ENCODE data around the gene ZHX3. TPM values are rescaled to one million over a fixed set of nuclear protein-coding genes. Genes with fewer than 3 reads are reported as not detected.

The ZHX3 gene
- total RNA-seq, 1 donor, result 36.6 TPM

DNA sequence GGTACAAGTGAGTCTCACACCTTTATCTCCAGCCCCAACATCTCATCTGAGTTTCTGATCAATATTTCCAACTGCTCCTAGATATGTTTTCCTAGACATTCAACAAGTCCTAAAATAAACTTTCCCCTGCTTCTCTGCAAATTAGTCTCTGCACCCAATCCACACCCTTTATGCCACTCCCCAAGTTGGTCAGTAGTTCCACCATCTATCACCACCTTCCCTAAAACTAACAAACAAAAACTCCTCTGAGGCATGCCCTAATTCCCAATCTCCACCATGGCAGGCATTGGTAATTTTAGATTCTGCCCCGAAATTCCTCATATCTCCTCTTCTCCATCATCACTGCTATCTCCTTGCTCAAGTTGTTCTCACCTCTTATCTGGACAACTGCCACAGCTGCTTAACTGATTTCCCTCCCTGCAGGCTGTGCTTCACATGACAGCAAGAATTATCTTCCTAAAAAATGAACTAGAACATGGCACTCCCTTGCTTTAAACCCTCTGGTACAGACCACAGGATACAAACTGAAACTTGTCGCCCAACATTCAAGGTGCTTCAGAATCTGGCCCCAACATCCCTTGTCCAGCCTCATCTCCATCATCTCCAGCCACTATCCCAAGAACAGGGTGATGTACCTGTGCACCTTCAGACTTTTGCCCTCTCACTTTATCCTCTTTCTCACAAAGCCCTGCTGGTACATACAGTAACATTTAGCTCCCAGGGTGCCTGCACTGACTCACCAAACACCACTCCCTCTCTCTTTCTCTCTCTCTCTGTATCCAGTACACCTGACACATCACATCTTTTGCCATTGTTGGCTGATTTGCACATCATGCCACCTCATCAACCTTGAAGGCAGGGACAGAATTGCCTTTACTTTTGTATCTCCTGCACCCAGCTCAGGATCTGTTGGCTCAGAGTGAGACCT is 55.5 kb downstream of the ZHX3 start:
- H4K20me1 ChIP-seq (ENCODE audit: insufficient read depth, low read length), result peaks cover 7% of the 10 kb centered on the region

DNA sequence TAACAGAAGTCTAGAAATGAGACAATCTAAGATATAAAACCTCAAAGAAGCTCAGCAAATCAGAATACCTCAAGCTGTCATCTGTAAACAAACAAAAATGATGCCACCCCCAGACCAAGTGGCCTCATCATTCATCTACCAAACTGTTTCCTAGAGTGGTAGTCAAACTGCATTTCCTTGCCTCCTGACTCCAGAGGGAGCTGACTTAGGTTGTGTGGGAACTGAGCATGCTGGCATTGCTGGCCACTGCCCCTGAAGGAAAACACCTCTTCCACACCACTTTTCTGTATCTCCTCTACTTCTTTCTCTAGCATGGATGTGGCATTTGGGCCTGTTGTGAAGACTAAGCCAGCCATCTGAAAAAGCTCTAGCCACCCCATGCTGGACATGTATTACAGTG is 56.3 kb downstream of the ZHX3 start:
- no peak for DNase-seq (ENCODE audit: insufficient read length, low spot score, missing footprints)

More for the DNA sequence above, 55.5 kb downstream of the ZHX3 start:
- H3K79me2 ChIP-seq (ENCODE audit: insufficient read depth, low read length), result peaks cover 49% of the 10 kb centered on the region
- TF ChIP-seq, protein P1, sequence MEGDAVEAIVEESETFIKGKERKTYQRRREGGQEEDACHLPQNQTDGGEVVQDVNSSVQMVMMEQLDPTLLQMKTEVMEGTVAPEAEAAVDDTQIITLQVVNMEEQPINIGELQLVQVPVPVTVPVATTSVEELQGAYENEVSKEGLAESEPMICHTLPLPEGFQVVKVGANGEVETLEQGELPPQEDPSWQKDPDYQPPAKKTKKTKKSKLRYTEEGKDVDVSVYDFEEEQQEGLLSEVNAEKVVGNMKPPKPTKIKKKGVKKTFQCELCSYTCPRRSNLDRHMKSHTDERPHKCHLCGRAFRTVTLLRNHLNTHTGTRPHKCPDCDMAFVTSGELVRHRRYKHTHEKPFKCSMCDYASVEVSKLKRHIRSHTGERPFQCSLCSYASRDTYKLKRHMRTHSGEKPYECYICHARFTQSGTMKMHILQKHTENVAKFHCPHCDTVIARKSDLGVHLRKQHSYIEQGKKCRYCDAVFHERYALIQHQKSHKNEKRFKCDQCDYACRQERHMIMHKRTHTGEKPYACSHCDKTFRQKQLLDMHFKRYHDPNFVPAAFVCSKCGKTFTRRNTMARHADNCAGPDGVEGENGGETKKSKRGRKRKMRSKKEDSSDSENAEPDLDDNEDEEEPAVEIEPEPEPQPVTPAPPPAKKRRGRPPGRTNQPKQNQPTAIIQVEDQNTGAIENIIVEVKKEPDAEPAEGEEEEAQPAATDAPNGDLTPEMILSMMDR (IDR thresholded peaks at IDR 0.05; ENCODE audit: extremely low read depth, low read depth, low read length), result no peak
- H2AFZ ChIP-seq (ENCODE audit: low read length), result no peak overlapping the region
- H3K4me2 ChIP-seq (ENCODE audit: insufficient read depth, low read length), result no peak overlapping the region
- no peaks in the 10 kb centered on the region for H3K27me3 ChIP-seq (ENCODE audit: insufficient read depth, low read length)
- no peaks in the 10 kb centered on the region for H3K36me3 ChIP-seq (ENCODE audit: insufficient read depth, low read length)
- no peaks in the 10 kb centered on the region for H3K4me1 ChIP-seq (ENCODE audit: insufficient read depth, low read length)
- DNase-seq (ENCODE audit: insufficient read length, low spot score, missing footprints), result no peak
- no peak overlapping the region for H3K4me3 ChIP-seq (ENCODE audit: insufficient read depth, low read length)
- no peaks in the 10 kb centered on the region for H3K9me3 ChIP-seq (ENCODE audit: low read depth, low read length)
- no peak overlapping the region for H3K27ac ChIP-seq (ENCODE audit: low read depth, low read length)

DNA sequence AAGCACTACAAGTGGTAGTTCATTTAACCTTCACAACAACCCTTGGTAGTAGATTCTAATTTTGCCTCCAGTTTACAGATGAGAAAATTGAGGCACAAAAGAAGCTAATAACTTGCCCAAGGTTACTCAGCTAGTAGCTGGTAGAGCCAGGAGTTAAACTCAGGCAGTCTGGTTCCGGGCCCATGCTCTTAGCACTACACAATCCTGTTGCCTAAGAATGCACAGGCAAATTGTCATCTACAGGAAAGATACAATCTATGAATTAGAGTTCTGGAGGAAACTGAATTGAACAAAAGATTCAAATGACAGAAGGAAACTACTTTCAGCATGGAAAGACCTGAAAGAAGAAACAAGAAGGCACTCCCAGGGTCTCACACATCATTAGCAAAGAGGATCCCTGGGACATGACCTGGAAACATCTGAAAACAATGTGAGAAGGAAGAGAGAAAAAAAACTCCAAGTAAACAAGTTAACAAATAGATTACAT is 56.8 kb downstream of the ZHX3 start:
- DNase-seq (ENCODE audit: insufficient read length, low spot score, missing footprints), result no peak
- Histone ChIP-seq H3K27ac (ENCODE audit: low read depth, low read length) (no peak overlapping the region), H3K36me3 (ENCODE audit: insufficient read depth, low read length) (no peaks in the 10 kb centered on the region), H3K79me2 (ENCODE audit: insufficient read depth, low read length) (peaks cover 54% of the 10 kb centered on the region), H3K27me3 (ENCODE audit: insufficient read depth, low read length) (no peaks in the 10 kb centered on the region), H4K20me1 (ENCODE audit: insufficient read depth, low read length) (peaks cover 8% of the 10 kb centered on the region), H2AFZ (ENCODE audit: low read length) (no peak overlapping the region), H3K4me3 (ENCODE audit: insufficient read depth, low read length) (no peak overlapping the region), H3K9me3 (ENCODE audit: low read depth, low read length) (no peaks in the 10 kb centered on the region), H3K4me2 (ENCODE audit: insufficient read depth, low read length) (no peak overlapping the region), H3K4me1 (ENCODE audit: insufficient read depth, low read length) (no peaks in the 10 kb centered on the region)
- TF ChIP-seq, protein P1 (IDR thresholded peaks at IDR 0.05; ENCODE audit: extremely low read depth, low read depth, low read length), result no peak

More for the DNA sequence above, 56.3 kb downstream of the ZHX3 start:
- no peak overlapping the region for H3K27ac ChIP-seq (ENCODE audit: low read depth, low read length)
- H3K4me2 ChIP-seq (ENCODE audit: insufficient read depth, low read length), result no peak overlapping the region
- no peak overlapping the region for H2AFZ ChIP-seq (ENCODE audit: low read length)
- peaks cover 10% of the 10 kb centered on the region for H4K20me1 ChIP-seq (ENCODE audit: insufficient read depth, low read length)
- H3K36me3 ChIP-seq (ENCODE audit: insufficient read depth, low read length), result no peaks in the 10 kb centered on the region
- no peaks in the 10 kb centered on the region for H3K4me1 ChIP-seq (ENCODE audit: insufficient read depth, low read length)
- H3K79me2 ChIP-seq (ENCODE audit: insufficient read depth, low read length), result peaks cover 56% of the 10 kb centered on the region
- H3K4me3 ChIP-seq (ENCODE audit: insufficient read depth, low read length), result no peak overlapping the region
- no peaks in the 10 kb centered on the region for H3K27me3 ChIP-seq (ENCODE audit: insufficient read depth, low read length)
- no peaks in the 10 kb centered on the region for H3K9me3 ChIP-seq (ENCODE audit: low read depth, low read length)
- TF ChIP-seq, protein P1 (IDR thresholded peaks at IDR 0.05; ENCODE audit: extremely low read depth, low read depth, low read length), result no peak

GRCh38 chr20:41259309-41259708 is 58.2 kb downstream of the ZHX3 start:
- Histone ChIP-seq H2AFZ (ENCODE audit: low read length) (no peak overlapping the region), H3K27ac (ENCODE audit: low read depth, low read length) (no peak overlapping the region), H3K27me3 (ENCODE audit: insufficient read depth, low read length) (no peaks in the 10 kb centered on the region), H3K36me3 (ENCODE audit: insufficient read depth, low read length) (no peaks in the 10 kb centered on the region), H3K4me3 (ENCODE audit: insufficient read depth, low read length) (no peak overlapping the region), H3K4me2 (ENCODE audit: insufficient read depth, low read length) (no peak overlapping the region), H3K9me3 (ENCODE audit: low read depth, low read length) (no peaks in the 10 kb centered on the region), H3K4me1 (ENCODE audit: insufficient read depth, low read length) (no peaks in the 10 kb centered on the region), H3K79me2 (ENCODE audit: insufficient read depth, low read length) (peaks cover 61% of the 10 kb centered on the region), H4K20me1 (ENCODE audit: insufficient read depth, low read length) (peaks cover 8% of the 10 kb centered on the region)
- no peak for DNase-seq (ENCODE audit: insufficient read length, low spot score, missing footprints)
- TF ChIP-seq, protein P1 (IDR thresholded peaks at IDR 0.05; ENCODE audit: extremely low read depth, low read depth, low read length), result no peak
